ENCODE data around the gene HS3ST5. TPM values are rescaled to one million over a fixed set of nuclear protein-coding genes. Genes with fewer than 3 reads are reported as not detected.
"Not testable (repeated sequence)": the region's sequence is repeated elsewhere in the genome, so short reads cannot be mapped to it uniquely, and the experiment has no call there.

HS3ST5 gene
- total and polyA plus RNA-seq, 8 donors = 0.08 to 0.26 (median 0.11) TPM; not detected in 4

- intact Hi-C loops (cut with DNase I) = no loop called here
- 25 to 28% methylated on average over 6 of the region's 6 CpGs for WGBS, 2 donors
- H3K36me3 ChIP-seq = no peaks in the 10 kb centered on the region
- H3K9me3 ChIP-seq = no peaks in the 10 kb centered on the region
- TF ChIP-seq, protein P1, sequence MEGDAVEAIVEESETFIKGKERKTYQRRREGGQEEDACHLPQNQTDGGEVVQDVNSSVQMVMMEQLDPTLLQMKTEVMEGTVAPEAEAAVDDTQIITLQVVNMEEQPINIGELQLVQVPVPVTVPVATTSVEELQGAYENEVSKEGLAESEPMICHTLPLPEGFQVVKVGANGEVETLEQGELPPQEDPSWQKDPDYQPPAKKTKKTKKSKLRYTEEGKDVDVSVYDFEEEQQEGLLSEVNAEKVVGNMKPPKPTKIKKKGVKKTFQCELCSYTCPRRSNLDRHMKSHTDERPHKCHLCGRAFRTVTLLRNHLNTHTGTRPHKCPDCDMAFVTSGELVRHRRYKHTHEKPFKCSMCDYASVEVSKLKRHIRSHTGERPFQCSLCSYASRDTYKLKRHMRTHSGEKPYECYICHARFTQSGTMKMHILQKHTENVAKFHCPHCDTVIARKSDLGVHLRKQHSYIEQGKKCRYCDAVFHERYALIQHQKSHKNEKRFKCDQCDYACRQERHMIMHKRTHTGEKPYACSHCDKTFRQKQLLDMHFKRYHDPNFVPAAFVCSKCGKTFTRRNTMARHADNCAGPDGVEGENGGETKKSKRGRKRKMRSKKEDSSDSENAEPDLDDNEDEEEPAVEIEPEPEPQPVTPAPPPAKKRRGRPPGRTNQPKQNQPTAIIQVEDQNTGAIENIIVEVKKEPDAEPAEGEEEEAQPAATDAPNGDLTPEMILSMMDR (IDR thresholded peaks at IDR 0.05) = no peak
- H3K4me3 ChIP-seq = no peak overlapping the region
- no peak overlapping the region for H3K27ac ChIP-seq
- FAIRE-seq (no peak), DNase-seq (no peak), ATAC-seq (no peak)
- no peaks in the 10 kb centered on the region for H3K4me1 ChIP-seq
- no peaks in the 10 kb centered on the region for H3K27me3 ChIP-seq
Measured at GRCh38 chr6:114030767-114031166, 312.1 kb downstream of the HS3ST5 start.

- H3K4me1 ChIP-seq = no peaks in the 10 kb centered on the region
- no peak overlapping the region for H3K27ac ChIP-seq
- ATAC-seq (no peak), FAIRE-seq (no peak), DNase-seq (no peak)
- no peak overlapping the region for H3K4me3 ChIP-seq
- H3K9me3 ChIP-seq = no peaks in the 10 kb centered on the region
- intact Hi-C loops (cut with DNase I) = no loop called here
- no peaks in the 10 kb centered on the region for H3K27me3 ChIP-seq
- TF ChIP-seq, protein P1 (IDR thresholded peaks at IDR 0.05) = no peak
- 80 to 88% methylated on average over 6 of the region's 6 CpGs for WGBS, 2 donors
- H3K36me3 ChIP-seq = no peaks in the 10 kb centered on the region
Measured at GRCh38 chr6:114024746-114025145, 318.1 kb downstream of the HS3ST5 start.

- Histone ChIP-seq H3K27ac (no peak overlapping the region), H3K36me3 (no peaks in the 10 kb centered on the region), H3K9me3 (no peaks in the 10 kb centered on the region), H3K4me1 (no peaks in the 10 kb centered on the region), H3K27me3 (no peaks in the 10 kb centered on the region), H3K4me3 (no peak overlapping the region)
- TF ChIP-seq, protein P1 (IDR thresholded peaks at IDR 0.05) = no peak
- DNase-seq (peak in 1 of 6 donors; percentile 46), FAIRE-seq (no peak), ATAC-seq (no peak)
- WGBS, 2 donors = 91 to 95% methylated on average over 15 of the region's 15 CpGs
- intact Hi-C loops (cut with DNase I) = no loop called here
Measured at GRCh38 chr6:114020196-114020595, 322.6 kb downstream of the HS3ST5 start.

GRCh38 chr6:114017146-114017545 lies 325.7 kb downstream of the HS3ST5 start:
- H3K4me1 ChIP-seq; FAIRE-seq; H3K27me3 ChIP-seq; H3K4me3 ChIP-seq; ATAC-seq; H3K36me3 ChIP-seq; DNase-seq; H3K9me3 ChIP-seq; intact Hi-C loops (cut with DNase I); H3K27ac ChIP-seq: not testable (repeated sequence)
- WGBS, 2 donors = 88 to 91% methylated on average over 6 of the region's 6 CpGs

- H3K27ac ChIP-seq; H3K9me3 ChIP-seq; DNase-seq; intact Hi-C loops (cut with DNase I); H3K27me3 ChIP-seq; H3K36me3 ChIP-seq; ATAC-seq; H3K4me1 ChIP-seq; FAIRE-seq; H3K4me3 ChIP-seq: not testable (repeated sequence)
- whole genome bisulfite sequencing, 2 donors = 80 to 89% methylated on average over 2 of the region's 2 CpGs
Measured at GRCh38 chr6:114014106-114014505, 328.7 kb downstream of the HS3ST5 start.

DNA sequence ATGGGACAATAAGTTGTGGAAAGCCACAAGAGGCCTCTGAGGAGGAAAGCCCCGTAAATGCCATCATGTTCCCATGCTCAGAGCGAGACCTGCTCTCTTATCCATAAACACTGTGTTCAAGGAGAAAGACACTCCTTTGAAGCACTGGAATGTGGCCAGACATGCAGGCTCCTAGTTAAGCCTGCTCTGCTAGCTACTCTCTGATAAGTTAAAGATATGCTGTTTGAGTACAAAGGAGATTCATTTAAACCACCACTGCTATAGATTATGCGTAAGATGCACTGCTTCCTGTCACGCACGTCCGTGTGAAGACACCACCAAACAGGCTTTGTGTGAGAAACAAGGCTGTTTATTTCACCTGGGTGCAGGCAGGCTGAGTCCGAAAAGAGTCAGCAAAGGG lies 331.3 kb downstream of the HS3ST5 start:
- H3K4me3 ChIP-seq; H3K4me1 ChIP-seq; DNase-seq; ATAC-seq; intact Hi-C loops (cut with DNase I); FAIRE-seq; H3K27me3 ChIP-seq; H3K9me3 ChIP-seq; H3K27ac ChIP-seq; H3K36me3 ChIP-seq: not testable (repeated sequence)
- WGBS, 2 donors = 32 to 37% methylated on average over 7 of the region's 7 CpGs
